ENCODE measurements around the gene CTDSPL.
"Not testable (repeated sequence)": the region's sequence is repeated elsewhere in the genome, so short reads cannot be mapped to it uniquely, and the experiment has no call there.

The CTDSPL gene

GRCh38 chr3:38032328-38032865 lies 170.7 kb downstream of the CTDSPL start:
- no peaks in the 10 kb centered on the region for H3K9me3 ChIP-seq (ENCODE audit: control insufficient read depth, insufficient read depth, low read depth, low read length)
- no peaks in the 10 kb centered on the region for H3K36me3 ChIP-seq (ENCODE audit: control insufficient read depth in 2 of 2, insufficient read depth in 1 of 2, low read length in 2 of 2)
- CTCF ChIA-PET: interaction anchor here (0.5 kb wide), 1 partner anchor 655 kb away, joined by 4 read pairs; no protein-coding TSS in a partner anchor
- no peak overlapping the region for H3K4me3 ChIP-seq (ENCODE audit: low read depth, low read length)
- no peak overlapping the region for H3K27ac ChIP-seq (ENCODE audit: extremely low read depth, low read depth, low read length)
- POLR2A ChIA-PET: no interaction called here
- no peaks in the 10 kb centered on the region for H3K4me1 ChIP-seq (ENCODE audit: control insufficient read depth, insufficient read depth, low read length)
- no peak for TF ChIP-seq KLF10 (tag by site-specific recombination; IDR thresholded peaks at IDR 0.05)
- TF ChIP-seq, protein P1, sequence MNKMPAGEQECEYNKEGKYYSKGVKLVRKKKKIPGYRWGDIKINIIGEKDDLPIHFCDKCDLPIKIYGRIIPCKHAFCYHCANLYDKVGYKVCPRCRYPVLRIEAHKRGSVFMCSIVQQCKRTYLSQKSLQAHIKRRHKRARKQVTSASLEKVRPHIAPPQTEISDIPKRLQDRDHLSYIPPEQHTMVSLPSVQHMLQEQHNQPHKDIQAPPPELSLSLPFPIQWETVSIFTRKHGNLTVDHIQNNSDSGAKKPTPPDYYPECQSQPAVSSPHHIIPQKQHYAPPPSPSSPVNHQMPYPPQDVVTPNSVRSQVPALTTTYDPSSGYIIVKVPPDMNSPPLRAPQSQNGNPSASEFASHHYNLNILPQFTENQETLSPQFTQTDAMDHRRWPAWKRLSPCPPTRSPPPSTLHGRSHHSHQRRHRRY (tag by site-specific recombination; IDR thresholded peaks at IDR 0.05): no peak
- TF ChIP-seq HOXC10 (CRISPR knock-in tag; IDR thresholded peaks at IDR 0.05): no peak
- no peak for TF ChIP-seq ZNF416 (tag by site-specific recombination; IDR thresholded peaks at IDR 0.05)
- TF ChIP-seq, protein P2, sequence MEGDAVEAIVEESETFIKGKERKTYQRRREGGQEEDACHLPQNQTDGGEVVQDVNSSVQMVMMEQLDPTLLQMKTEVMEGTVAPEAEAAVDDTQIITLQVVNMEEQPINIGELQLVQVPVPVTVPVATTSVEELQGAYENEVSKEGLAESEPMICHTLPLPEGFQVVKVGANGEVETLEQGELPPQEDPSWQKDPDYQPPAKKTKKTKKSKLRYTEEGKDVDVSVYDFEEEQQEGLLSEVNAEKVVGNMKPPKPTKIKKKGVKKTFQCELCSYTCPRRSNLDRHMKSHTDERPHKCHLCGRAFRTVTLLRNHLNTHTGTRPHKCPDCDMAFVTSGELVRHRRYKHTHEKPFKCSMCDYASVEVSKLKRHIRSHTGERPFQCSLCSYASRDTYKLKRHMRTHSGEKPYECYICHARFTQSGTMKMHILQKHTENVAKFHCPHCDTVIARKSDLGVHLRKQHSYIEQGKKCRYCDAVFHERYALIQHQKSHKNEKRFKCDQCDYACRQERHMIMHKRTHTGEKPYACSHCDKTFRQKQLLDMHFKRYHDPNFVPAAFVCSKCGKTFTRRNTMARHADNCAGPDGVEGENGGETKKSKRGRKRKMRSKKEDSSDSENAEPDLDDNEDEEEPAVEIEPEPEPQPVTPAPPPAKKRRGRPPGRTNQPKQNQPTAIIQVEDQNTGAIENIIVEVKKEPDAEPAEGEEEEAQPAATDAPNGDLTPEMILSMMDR (tag by site-specific recombination; IDR thresholded peaks at IDR 0.05): no peak
- TF ChIP-seq ZNF239 (tag by site-specific recombination; IDR thresholded peaks at IDR 0.05): no peak
- no peak for TF ChIP-seq ZNF629 (tag by site-specific recombination; IDR thresholded peaks at IDR 0.05)

GRCh38 chr3:38033586-38033985 lies 171.9 kb downstream of the CTDSPL start:
- CTCF ChIA-PET, POLR2A ChIA-PET: not testable (repeated sequence)

More at GRCh38 chr3:38033586-38033985, 171.9 kb downstream of the CTDSPL start:
- not testable (repeated sequence) for H3K27ac ChIP-seq (ENCODE audit: extremely low read depth, low read depth, low read length); H3K36me3 ChIP-seq (ENCODE audit: control insufficient read depth in 2 of 2, insufficient read depth in 1 of 2, low read length in 2 of 2); H3K9me3 ChIP-seq (ENCODE audit: control insufficient read depth, insufficient read depth, low read depth, low read length); H3K4me3 ChIP-seq (ENCODE audit: low read depth, low read length); H3K4me1 ChIP-seq (ENCODE audit: control insufficient read depth, insufficient read depth, low read length)
